GM18870 (cell line): Measurements from ENCODE around the gene ZC3H13.

Experiments used
- ATAC-seq: cut with Tn5 transposase; IDR thresholded peaks from one replicate; pipeline ENCODE4 v1.9.1; 2021; ENCODE audit warnings: moderate library complexity; ENCODE audit not compliant: unreplicated experiment

Gene ZC3H13

DNA sequence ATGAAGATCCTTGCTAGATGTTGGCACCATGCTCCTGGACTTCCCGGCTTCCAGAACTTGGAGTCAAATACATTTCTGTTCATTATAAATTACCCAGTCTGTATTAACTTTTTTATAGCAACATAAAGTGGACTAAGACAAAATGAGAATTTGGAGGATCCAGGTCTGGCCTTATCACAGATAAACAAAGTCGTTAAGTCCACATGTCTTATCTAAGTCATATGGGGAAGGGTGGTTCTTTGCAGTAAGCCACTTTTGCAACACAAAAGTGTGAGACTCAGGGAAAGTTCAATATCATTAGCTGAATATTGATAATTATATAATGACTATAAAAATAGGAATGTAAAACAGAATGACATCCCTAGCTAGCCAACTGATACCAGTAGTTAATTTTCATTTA is 109.4 kb downstream of the ZC3H13 start:
- ATAC-seq: no peak

DNA sequence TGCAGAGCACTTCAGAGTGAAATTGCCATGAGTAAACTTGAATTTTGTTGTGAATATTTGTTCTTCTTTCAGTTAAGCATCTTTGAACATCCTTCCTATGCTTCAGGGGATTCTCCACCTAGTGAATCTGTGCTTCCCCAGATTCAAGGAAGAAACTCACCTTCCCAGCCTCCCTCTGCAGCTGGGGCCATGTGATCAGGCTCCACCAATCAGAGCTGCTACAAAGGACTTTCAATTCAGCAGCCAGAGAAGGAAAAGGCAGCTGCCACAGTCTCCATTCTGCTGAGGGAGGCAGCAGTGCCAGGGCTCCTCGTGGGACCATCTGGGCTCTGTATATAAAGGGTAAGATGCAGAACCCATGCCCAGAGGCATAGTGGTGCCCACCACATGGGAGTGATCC is 111.3 kb downstream of the ZC3H13 start:
- ATAC-seq: no peak

DNA sequence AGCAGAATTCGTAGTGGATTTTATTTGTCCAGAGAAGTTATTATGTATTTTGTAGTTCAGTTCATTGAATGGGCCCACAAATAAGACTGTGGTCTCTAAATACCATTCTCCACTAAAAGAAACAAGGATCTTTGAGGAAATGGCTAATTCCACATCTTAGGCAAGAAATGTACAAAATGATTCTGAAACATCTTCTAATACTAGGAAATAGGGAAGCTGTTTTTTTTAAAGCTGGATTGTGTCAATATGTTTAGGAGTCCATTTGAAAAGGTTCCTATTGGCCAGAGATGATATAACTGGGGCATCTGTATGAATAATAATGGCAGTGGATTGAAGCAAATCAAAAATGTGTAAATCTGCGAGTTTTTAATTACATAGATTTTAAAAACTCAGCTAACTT is 112.5 kb downstream of the ZC3H13 start:
- ATAC-seq: no peak

DNA sequence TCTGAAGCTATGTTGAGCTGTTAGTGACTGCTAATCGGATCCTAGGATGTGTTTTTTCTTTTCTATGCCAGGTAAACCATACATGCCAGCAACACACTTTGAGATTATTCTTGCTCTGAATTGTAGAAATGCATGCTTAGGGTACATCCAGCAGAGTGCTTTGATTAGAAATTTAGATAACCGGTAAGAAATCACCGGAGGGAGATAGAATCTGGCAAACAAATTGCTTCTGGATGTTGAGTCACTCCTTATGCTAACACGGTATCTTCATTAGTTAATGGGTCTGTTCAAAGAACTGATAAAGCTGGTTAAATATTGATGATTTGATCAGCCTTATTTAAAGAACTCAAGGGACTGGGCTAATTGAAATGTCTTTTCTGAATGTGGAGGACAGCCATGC is 115.9 kb downstream of the ZC3H13 start:
- no peak for ATAC-seq

DNA sequence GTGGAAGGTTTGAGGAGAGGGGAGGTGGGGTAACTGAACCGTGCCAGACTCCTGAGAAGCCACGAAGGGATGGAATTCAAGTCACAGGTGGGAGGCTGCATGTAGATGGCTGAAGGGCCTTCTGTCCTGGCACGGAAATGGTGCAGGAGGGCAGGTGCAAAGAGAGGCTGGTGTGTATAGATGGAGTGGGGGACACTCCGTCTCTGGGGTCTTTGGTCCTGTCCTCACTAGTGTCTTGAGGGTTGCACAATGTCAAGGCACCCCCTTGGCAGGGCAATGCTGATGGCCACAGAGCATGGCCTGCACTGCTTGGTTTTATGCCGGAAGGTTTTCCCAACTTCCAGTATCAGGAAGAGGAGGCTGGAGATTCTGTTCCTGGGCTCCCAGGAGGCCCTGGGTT is 118.3 kb downstream of the ZC3H13 start:
- no peak for ATAC-seq

DNA sequence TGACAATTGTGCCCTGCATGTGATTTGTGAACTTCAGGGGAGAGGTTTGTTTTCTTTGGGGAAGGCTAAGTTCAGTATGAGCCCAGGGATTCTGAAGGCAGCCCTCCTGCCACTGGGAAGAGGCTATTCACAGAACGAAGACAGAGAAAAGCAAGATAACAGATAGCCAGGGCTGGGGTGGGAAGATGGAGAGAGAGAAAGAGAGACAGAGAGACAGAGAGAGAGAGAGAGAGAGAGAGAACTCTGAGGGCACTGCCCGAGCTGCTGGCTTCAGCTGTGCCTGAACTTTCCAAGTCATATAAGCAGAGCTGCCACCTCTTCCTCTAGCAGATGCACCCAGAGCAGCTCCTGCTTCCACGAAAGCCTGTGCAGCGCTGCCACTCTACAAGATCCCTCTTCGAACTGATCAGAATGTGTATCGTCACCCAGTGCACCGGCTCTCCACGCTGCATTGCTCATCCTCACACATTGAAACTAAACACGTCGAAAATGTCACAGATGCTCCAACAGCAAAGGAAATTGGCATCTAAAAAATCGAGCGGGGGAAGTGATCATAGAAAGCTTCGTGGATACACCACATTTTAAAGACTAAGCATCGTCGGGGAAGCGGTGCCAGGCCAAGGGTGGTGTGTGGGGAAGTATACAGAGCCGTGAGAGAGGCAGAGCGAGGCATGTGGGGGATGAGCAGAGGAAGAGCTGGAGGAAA is 119.2 kb downstream of the ZC3H13 start:
- ATAC-seq: no peak

DNA sequence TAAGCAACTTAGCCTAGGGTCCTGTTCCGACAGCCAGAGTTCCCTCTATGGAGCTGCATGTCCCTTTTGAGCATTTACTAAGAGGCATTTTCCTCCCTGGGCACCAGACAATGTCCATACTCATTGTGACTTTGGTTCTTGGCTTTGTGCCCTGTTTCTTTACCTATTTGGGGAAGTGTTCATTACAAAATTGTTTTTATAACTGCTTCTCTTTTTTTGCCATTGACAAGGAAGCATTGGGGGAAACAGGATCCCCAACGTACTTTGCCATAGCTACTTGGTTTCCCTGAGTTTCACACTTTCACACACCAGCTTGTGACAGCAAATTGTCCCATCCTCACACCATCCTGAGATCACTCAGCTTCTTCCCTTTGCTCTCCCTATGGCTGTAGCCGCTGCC is 119.9 kb downstream of the ZC3H13 start:
- ATAC-seq: no peak

DNA sequence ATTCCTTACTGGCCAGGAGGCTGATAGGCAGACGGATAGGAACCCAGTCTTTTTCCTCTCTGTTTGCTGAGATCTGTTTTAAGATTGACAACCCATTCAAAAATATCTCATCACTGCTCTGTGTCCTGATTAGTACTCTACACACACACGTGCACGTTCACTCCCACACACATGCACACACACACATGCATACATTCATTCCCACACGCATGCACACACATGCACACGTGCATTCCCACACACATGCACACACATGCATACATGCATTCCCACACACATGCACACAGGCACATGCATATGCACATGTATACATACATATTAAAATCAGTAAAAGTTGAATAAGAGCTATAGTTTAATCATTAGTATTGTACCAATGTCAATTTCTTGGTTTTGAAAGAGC is 120.4 kb downstream of the ZC3H13 start:
- ATAC-seq: no peak

DNA sequence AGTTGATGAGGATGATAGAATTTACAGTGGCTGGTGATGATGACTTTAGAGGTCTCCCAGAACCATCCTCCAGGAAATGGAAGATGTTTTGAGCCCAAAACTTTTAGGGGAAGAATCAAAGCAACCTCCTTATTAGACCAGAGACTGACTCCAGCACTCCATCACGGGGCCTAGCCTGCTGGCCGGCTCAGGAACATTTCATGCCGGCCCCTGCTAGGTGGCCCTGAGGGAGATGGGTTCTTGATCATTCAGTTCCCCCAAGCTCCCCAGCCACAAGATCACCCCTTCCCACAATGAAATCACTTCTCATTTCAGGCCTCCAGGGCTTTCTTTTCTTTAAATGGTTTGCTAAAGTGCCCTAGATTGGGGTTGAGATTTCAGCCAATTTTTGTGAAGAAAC is 121.3 kb downstream of the ZC3H13 start:
- no peak for ATAC-seq

DNA sequence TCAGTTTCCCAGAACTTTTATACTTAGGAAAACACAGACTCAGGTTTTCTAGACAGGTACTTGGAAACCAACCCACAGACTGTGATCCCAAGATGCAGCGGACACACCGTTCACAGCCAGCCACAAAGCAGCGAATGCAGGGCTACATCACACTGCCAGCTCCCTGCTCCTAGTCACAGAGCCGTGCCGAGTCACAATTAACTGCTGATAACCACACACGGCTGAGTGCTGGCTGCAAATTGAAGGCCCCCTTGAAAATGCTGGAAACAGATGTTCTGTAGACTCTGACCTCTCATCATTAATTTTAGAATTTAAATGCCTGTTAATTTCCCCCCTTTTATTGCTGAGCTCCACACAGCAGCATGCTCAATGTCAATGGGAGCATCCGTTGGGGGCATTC is 122.4 kb downstream of the ZC3H13 start:
- ATAC-seq: no peak

DNA sequence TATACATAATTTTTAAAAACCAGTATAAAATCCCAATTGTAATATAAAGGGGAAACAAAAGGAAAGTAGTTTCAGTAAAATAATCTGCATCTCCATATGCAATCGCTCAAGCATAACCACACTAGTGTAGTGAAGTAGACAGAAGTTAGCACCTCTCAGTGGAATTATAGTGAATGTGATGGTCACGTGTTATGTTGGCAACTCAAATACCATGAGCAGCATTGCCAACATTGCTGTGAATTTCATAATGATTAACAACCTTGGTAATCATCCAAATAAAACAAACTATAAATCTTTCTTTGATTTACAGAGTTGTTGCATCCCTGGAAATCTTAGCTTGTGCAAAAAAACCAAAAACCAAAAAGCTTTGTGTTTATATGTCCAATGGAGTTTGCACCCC is 123.7 kb downstream of the ZC3H13 start:
- ATAC-seq: no peak

DNA sequence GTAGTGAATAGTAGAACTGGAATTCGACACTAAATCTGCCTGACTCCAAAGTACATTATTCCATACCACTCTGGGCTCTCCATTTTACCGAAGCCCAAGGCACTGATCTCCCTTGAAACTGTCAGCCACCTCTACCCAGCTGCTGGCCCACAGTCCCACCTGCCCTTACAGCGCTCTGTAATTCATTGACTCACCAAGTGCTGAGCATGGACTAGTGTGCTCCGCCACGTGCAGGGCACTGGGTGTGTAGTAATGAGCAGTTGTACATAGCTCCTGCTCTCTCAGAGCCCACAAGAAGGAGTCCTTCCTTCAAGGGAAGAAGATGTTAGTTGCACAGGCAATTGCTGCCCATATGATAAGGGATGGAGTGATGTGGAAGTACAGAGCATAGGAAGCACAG is 124.4 kb downstream of the ZC3H13 start:
- ATAC-seq: no peak

DNA sequence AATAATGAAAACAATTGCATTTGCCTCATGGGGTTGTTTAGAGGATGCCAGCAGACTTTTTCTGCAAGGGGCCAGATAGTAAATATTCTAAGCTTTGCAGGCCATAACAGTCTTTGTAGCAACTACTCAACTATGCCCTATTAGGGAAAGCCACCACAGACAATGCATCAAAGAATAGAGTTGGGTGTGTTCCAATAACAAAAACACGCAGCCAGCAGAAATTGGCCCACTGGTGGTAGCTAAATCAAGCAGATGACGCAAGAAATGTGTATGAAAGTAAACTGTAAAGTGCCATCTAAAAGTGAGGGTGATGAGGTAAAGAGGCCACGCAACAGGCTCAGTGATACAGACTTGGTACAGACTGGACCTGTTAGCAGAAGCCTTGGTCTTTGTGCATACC is 125.8 kb downstream of the ZC3H13 start:
- ATAC-seq: no peak

DNA sequence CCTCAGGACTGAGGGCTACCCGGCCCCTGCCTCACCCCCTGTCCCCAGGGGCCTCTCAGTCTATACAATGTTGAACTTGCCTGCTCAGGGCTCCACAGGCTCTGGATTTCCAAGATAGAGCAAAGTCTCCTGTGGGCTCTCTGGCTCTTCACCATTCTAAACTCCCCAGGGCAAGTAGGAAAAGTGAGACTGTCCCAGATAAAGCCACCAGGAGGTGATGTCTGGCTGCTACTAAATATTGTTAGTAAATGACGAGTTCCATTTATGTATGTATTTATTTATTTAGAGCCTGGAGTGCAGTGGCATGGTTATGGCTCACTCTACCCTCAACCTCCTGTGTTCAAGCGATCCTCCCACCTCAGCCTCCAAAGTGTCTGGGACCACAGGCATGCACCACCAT is 127.4 kb downstream of the ZC3H13 start:
- no peak for ATAC-seq

DNA sequence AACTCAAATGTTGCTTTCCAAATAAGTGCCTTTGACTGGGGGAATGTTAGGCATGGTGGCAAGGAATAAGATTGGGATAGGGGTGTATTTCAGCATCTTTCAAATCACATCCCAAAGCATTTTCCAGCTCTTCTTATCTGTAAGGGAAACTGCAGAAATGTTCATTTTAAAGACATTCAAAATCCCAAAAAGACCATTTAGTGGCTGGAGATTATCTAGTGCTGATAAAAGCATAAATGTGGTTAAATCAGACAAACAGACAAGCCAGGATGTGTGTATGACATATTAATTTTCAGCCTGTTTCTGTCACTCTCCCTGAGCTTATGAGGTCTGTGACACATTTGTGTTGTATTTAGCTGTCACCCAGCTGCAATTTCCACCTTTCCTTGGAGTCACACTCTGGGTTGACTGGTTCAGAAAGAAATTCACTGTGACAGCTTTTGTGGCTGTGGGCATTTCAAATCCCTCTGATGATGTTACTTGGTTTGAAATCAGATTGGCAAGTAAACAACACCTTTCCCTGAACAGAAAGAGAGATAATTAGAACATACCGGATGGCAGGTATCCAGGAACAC is 131.3 kb downstream of the ZC3H13 start:
- no peak for ATAC-seq

DNA sequence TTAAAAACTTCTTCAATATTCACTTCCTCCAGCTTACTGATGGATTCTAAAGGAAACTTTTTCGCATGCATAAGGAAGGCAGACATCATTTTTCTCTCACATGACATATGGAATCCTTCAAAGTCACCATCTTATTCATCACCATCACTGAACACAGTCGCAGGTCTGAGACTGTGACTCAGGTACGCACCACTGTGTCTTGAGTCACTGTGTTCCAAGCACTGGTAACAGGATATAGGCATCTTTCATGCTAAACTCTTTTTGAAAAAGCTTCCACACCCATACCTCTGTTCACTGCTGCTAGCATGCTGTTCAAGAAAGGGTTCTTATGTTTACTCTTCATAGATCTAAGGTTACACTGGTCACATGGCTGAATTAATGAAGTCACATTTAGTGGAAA is 133.9 kb downstream of the ZC3H13 start:
- no peak for ATAC-seq

DNA sequence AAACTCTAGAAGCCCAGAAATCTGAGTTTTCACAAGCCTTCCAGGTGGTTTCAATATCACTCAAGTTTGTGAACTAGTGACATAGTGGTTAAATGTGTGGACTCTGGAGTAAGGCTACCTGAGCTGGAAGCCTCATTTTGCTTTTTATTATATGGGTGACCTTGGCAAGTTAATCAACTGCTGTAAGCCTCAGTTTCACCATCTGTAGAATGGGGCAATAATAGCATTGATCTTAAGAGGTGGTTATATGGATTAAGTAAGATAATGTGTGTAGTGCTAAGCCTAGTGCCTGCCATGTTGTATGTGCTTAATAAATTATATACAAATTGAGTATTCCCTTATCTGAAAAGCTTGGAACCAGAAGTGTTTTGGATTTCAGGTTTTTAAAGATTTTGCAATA is 135.5 kb downstream of the ZC3H13 start:
- no peak for ATAC-seq

DNA sequence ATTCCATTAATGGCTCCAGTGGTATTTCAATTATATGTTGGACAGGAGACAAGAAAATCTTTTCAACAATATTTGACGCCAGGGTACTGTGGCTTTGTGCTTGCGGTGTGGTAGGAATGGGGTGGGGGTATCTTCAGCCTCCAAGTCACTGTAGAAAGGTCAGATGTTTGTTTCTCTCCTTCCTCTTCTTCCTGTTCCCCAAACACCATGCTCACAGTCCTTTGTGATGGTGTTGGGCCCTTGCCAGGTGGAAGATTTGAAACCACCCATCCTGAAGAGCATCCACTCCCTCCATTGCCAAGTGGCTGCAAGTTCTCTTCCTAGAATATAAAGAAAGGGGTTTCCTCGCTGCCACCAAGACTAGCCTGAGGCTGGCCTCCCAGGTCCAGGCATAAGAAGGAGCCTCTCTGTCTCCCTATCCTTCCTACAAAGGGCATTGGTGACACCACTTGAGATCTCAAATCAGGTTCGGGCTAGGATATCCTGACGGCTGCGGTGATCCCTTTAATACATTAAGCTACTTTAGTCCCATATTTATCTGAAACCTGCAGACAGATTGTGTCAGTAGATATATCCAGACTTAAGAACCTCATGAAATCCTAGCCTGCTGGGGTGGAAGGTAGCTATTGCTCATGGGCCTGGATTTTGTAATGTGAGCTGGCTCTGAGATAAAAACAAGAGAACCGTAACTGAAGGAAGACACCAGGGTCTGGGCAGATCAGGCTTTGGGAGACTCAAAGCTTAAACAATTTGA is 136.7 kb downstream of the ZC3H13 start:
- no peak for ATAC-seq

DNA sequence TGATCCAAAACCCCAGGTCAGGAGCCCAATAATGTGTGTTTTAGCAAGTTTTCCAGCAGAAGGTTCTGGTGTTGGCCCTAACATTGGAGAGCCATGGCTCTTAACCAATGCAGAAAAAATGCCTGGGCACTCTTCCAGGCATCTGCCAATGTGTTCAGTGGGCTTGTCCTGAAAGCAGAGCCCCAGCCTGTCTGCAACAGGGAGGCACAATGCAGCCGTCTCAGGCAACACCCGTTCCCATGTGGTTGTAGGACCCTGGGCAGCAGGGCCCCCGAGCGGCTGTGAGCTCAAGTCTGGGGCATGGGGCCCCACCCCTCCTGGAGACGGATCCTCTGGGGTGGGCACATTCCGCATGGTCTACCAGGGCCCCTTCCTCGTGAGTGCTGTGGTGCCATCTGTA is 142.9 kb downstream of the ZC3H13 start:
- ATAC-seq: no peak

DNA sequence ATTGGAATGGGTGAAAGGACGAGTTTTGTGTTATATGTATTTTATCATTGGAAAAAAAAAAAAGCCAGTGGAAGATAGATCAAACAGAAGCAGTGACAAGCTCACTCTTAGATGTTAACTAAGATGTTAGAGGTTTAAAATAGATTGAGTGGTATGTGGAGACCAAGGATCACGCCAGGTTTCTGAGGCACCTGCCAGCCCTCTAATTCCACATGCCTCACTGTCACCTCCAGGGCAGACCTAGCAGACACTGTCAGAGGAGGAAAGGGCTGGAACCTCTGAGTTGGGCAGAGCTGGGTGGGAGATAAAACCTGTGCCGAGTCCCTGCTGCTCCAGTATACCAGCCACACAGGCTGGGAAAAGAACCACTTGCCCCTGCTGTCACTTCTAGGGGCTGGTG is 143.5 kb downstream of the ZC3H13 start:
- no peak for ATAC-seq

DNA sequence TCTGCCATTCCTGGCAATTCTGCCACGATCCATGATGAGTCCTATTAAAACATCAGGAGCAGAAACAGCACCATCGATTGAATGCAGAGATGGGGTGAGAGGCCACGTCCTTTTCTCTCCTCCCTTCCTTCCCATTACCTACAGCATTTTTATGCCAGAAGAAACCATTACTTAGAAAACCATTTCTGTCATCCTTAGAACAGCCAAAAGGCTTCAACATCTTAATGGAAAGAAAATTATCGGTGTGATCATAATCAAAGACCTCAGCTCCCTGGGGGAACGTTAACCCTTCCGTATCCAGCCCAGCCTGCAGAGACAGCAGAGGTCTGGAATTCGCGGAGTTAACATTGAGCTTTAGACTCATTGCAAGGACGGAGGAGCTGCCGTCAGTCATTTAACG is 145.0 kb downstream of the ZC3H13 start:
- ATAC-seq: no peak
